Peyer's patch (tissue), 4 donors: ENCODE data around the gene GNG2. TPM values are rescaled to one million over a fixed set of nuclear protein-coding genes. Genes with fewer than 3 reads are reported as not detected.

Experiments
- DNase-seq, 3 donors: peaks; one replicate each; pipeline ENCODE4 v3.0.0-alpha.2; 2017 to 2019
- H3K27ac ChIP-seq, 4 donors: fragments of 200-600 bp; sonication (generic); one replicate each; pipeline ENCODE4 v1.5.1; 2016 to 2019
- H3K27me3 ChIP-seq, 2 donors: fragments of 200-600 bp; sonication (generic); one replicate each; pipeline ENCODE4 v1.5.1; 2019
- H3K36me3 ChIP-seq, 3 donors: fragments of 200-600 bp; sonication (generic); one replicate each; pipeline ENCODE4 v1.5.1; 2016 to 2019
- H3K4me1 ChIP-seq, 4 donors: fragments of 200-600 bp; sonication (generic); one replicate each; pipeline ENCODE4 v1.5.1; 2016 to 2019
- H3K4me3 ChIP-seq, 4 donors: fragments of 200-600 bp; sonication (generic); 1 replicate in 3 of 4; 2 replicates in 1 of 4; pipeline ENCODE4 v1.5.1; 2016 to 2019; ENCODE audit warnings: mild to moderate bottlenecking in 1 of 4
- H3K9me3 ChIP-seq, 4 donors: fragments of 200-600 bp; sonication (generic); one replicate each; pipeline ENCODE4 v1.5.1; 2016 to 2019; ENCODE audit warnings: mild to moderate bottlenecking in 1 of 4
- POLR2A ChIP-seq, 2 donors: fragments of 450-650 bp; IDR thresholded peaks; one replicate each; pipeline ENCODE4 v1.5.1; 2017; ENCODE audit warnings: antibody characterized with exemption in 2 of 2, mild to moderate bottlenecking in 2 of 2, moderate library complexity in 2 of 2
- total RNA-seq, 4 donors: library from RNA; depleted of rRNA; stranded (reverse); fragments of >200 nt; gene quantifications; one replicate each; pipeline ENCODE4 v1.1.0, GENCODE V29; 2016
- TF ChIP-seq, protein P1 (sequence below), 6 experiments: fragments of 450-650 bp in 4 of 6; fragments of 200-600 bp in 2 of 6; sonication (generic) in 1 of 6; IDR thresholded peaks; one replicate each; pipeline ENCODE4 v1.5.1; 2017 to 2019; ENCODE audit warnings: antibody characterized with exemption in 6 of 6, mild to moderate bottlenecking in 3 of 6, moderate library complexity in 1 of 6

Gene GNG2
- total RNA-seq, 4 donors from 2014 or later = 6.0 to 44.6 (median 9.7) TPM

GRCh38 chr14:51828017-51828797 is 32.2 kb upstream of the GNG2 start:
- no peaks in the 10 kb centered on the region for H3K4me1 ChIP-seq
- TF ChIP-seq POLR2A (IDR thresholded peaks at IDR 0.05) = no peak
- TF ChIP-seq, protein P1, sequence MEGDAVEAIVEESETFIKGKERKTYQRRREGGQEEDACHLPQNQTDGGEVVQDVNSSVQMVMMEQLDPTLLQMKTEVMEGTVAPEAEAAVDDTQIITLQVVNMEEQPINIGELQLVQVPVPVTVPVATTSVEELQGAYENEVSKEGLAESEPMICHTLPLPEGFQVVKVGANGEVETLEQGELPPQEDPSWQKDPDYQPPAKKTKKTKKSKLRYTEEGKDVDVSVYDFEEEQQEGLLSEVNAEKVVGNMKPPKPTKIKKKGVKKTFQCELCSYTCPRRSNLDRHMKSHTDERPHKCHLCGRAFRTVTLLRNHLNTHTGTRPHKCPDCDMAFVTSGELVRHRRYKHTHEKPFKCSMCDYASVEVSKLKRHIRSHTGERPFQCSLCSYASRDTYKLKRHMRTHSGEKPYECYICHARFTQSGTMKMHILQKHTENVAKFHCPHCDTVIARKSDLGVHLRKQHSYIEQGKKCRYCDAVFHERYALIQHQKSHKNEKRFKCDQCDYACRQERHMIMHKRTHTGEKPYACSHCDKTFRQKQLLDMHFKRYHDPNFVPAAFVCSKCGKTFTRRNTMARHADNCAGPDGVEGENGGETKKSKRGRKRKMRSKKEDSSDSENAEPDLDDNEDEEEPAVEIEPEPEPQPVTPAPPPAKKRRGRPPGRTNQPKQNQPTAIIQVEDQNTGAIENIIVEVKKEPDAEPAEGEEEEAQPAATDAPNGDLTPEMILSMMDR (IDR thresholded peaks at IDR 0.05) = no peak
- no peak overlapping the region for H3K27ac ChIP-seq
- H3K36me3 ChIP-seq = no peaks in the 10 kb centered on the region
- peaks cover 0 to 3% (median 0%) of the 10 kb centered on the region in 4 donors for H3K9me3 ChIP-seq
- no peak overlapping the region for H3K4me3 ChIP-seq
- DNase-seq = peak in 2 of 3 donors; percentile 71 to 87
- H3K27me3 ChIP-seq = no peaks in the 10 kb centered on the region

DNA sequence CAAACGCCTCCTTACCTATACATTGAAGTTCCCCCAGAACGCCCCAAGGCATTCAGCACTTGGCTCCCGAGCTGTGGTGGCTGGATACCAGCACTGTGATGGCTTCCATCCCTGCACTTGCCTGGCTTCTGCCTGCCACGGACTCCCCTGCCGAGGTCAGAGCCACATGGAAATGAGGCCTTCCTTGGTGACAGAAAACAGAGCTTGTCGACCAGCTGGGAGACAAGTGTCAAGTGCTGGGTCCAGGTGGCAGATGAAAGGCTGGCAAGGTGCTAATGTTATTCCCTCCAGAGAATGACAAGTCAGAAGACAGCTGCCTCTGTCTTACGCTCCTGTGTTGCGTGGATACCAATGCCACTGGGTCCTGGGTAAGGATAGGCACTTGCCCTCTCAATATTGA is 26.2 kb upstream of the GNG2 start:
- Histone ChIP-seq H3K4me1 (no peaks in the 10 kb centered on the region), H3K27ac (no peak overlapping the region), H3K27me3 (no peaks in the 10 kb centered on the region), H3K36me3 (no peaks in the 10 kb centered on the region), H3K9me3 (peaks cover 0 to 3% (median 0%) of the 10 kb centered on the region in 4 donors), H3K4me3 (no peak overlapping the region)
- no peak for TF ChIP-seq POLR2A (IDR thresholded peaks at IDR 0.05)
- TF ChIP-seq, protein P1 (IDR thresholded peaks at IDR 0.05) = no peak
- no peak for DNase-seq

GRCh38 chr14:51836417-51836816 is 24.0 kb upstream of the GNG2 start:
- no peak for TF ChIP-seq POLR2A (IDR thresholded peaks at IDR 0.05)
- TF ChIP-seq, protein P1 (IDR thresholded peaks at IDR 0.05) = no peak
- no peaks in the 10 kb centered on the region for H3K4me1 ChIP-seq

DNA sequence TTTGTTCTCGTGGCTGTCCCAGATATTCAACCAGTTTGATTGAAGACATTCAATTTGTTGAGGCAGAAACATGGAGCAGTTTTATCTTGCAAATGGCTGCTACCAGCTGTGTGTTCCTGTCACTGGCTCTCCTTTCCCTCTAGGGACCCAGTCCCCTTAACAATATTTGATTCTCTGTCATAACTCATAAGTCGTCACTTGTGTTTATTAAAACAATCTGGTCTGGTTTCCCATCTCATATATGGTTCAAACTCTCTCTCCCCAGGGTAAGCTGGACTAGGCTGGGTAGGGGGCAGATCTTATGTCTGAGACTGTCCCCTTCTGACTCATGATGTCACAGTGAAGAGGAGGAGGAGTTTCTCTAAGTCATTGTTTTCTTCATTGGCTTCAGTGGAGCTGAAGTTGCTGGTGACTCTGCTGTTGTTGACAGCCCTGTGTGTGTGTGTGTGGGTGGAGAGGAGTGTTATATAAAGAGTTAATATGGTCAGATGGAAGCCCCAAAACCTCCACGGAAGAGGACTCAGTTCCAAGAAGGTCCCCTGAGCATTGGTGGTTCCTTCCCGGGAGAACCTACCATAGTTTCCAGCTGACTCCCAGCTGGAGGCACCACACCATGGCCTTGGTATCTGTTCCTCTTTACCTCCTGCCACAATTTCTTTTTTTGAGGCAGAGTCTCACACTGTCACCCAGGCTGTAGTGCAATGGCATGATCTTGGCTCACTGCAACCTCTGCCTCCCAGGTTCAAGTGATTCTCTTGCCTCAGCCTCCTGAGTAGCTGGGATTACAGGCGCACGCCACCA is 16.1 kb upstream of the GNG2 start:
- TF ChIP-seq, protein P1 (IDR thresholded peaks at IDR 0.05) = no peak
- no peak for TF ChIP-seq POLR2A (IDR thresholded peaks at IDR 0.05)
- H3K4me1 ChIP-seq = peaks cover 0 to 12% (median 9%) of the 10 kb centered on the region in 4 donors
- no peaks in the 10 kb centered on the region for H3K9me3 ChIP-seq
- H3K4me3 ChIP-seq = no peak overlapping the region
- peak overlapping the region in 1 of 4 donors; percentile 35 for H3K27ac ChIP-seq
- peak in 2 of 3 donors; percentile 74 to 75 for DNase-seq
- H3K36me3 ChIP-seq = no peaks in the 10 kb centered on the region
- no peaks in the 10 kb centered on the region for H3K27me3 ChIP-seq

More at GRCh38 chr14:51836417-51836816, 24.0 kb upstream of the GNG2 start:
- Histone ChIP-seq H3K9me3 (peaks cover 0 to 3% (median 0%) of the 10 kb centered on the region in 4 donors), H3K27me3 (no peaks in the 10 kb centered on the region), H3K36me3 (no peaks in the 10 kb centered on the region), H3K4me3 (no peak overlapping the region), H3K27ac (no peak overlapping the region)
- DNase-seq = no peak

GRCh38 chr14:51845811-51846210 is 14.6 kb upstream of the GNG2 start:
- no peak for DNase-seq
- H3K4me1 ChIP-seq = peaks cover 0 to 12% (median 9%) of the 10 kb centered on the region in 4 donors
- H3K36me3 ChIP-seq = no peaks in the 10 kb centered on the region
- H3K27ac ChIP-seq = peak overlapping the region in 2 of 4 donors; percentile 73 to 87
- H3K9me3 ChIP-seq = no peaks in the 10 kb centered on the region
- TF ChIP-seq, protein P1 (IDR thresholded peaks at IDR 0.05) = no peak
- no peak for TF ChIP-seq POLR2A (IDR thresholded peaks at IDR 0.05)
- H3K27me3 ChIP-seq = no peaks in the 10 kb centered on the region
- no peak overlapping the region for H3K4me3 ChIP-seq
